Measurements from ENCODE around the gene PRICKLE4. TPM values are rescaled to one million over a fixed set of nuclear protein-coding genes. Genes with fewer than 3 reads are reported as not detected.

The PRICKLE4 gene
- total and polyA plus RNA-seq, 2 of the 13 experiments (the other 11 are each of a cell fraction or from before 2014, with no cell fraction given): 0.92 to 1.2 TPM

- TF ChIP-seq PRDM10 (CRISPR knock-in tag; IDR thresholded peaks at IDR 0.05; ENCODE audit: low read depth): peak; percentile 89
- TF ChIP-seq NAIF1 (CRISPR knock-in tag; IDR thresholded peaks at IDR 0.05; ENCODE audit: borderline replicate concordance): peak; percentile 90; the same call in 1 of the 2 replicates
- TF ChIP-seq CCAR2 (optimal IDR thresholded peaks at IDR 0.05; ENCODE audit: low read depth, low read length): no peak
- TF ChIP-seq, protein P1, sequence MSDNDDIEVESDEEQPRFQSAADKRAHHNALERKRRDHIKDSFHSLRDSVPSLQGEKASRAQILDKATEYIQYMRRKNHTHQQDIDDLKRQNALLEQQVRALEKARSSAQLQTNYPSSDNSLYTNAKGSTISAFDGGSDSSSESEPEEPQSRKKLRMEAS (IDR thresholded peaks at IDR 0.05): peak; percentile 90
- peak; percentile 94 for TF ChIP-seq ZHX2 (IDR thresholded peaks at IDR 0.05; ENCODE audit: low read depth)
- TF ChIP-seq ZHX2 (CRISPR knock-in tag; IDR thresholded peaks at IDR 0.05; ENCODE audit: borderline replicate concordance): no peak
- no peak for TF ChIP-seq SCMH1 (CRISPR knock-in tag; IDR thresholded peaks at IDR 0.05; ENCODE audit: borderline replicate concordance)
- no peak for TF ChIP-seq NFIC (IDR thresholded peaks at IDR 0.05; ENCODE audit: low read length)
- no peak for TF ChIP-seq GABPA (IDR thresholded peaks at IDR 0.05; ENCODE audit: low read depth, low read length)
- TF ChIP-seq GABPA (CRISPR knock-in tag; IDR thresholded peaks at IDR 0.05; ENCODE audit: low read depth): peak; percentile 100
- TF ChIP-seq ZNF431 (CRISPR knock-in tag; IDR thresholded peaks at IDR 0.05; ENCODE audit: borderline replicate concordance, low read depth): no peak; the same call in 1 of the 2 replicates
- TF ChIP-seq ZNF414 (CRISPR knock-in tag; IDR thresholded peaks at IDR 0.05): peak; percentile 90
- TF ChIP-seq, protein P2, sequence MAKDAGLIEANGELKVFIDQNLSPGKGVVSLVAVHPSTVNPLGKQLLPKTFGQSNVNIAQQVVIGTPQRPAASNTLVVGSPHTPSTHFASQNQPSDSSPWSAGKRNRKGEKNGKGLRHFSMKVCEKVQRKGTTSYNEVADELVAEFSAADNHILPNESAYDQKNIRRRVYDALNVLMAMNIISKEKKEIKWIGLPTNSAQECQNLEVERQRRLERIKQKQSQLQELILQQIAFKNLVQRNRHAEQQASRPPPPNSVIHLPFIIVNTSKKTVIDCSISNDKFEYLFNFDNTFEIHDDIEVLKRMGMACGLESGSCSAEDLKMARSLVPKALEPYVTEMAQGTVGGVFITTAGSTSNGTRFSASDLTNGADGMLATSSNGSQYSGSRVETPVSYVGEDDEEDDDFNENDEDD (CRISPR knock-in tag; IDR thresholded peaks at IDR 0.05; ENCODE audit: borderline replicate concordance): peak; percentile 68; the same call in 1 of the 2 replicates
- peak; percentile 93; the same call in 1 of the 2 replicates for TF ChIP-seq CBFB (CRISPR knock-in tag; IDR thresholded peaks at IDR 0.05)
- TF ChIP-seq TARDBP (CRISPR knock-in tag; IDR thresholded peaks at IDR 0.05): peak; percentile 93
- peak; percentile 93; the same call in 1 of the 2 replicates for TF ChIP-seq REPIN1 (CRISPR knock-in tag; IDR thresholded peaks at IDR 0.05; ENCODE audit: borderline replicate concordance, low read depth)
Measured at GRCh38 chr6:41787219-41787917, 6.8 kb downstream of the PRICKLE4 start, which contains the start of gene TOMM6 (continued).

Measured in HepG2 (cell line).